Upper lobe of left lung (tissue), 6 donors: ENCODE measurements around the gene DDC. TPM values are rescaled to one million over a fixed set of nuclear protein-coding genes. Genes with fewer than 3 reads are reported as not detected.
A peak's percentile ranks its signal among the peaks of the same experiment; 100 is the strongest.
"Not testable (repeated sequence)": the region's sequence is repeated elsewhere in the genome, so short reads cannot be mapped to it uniquely, and the experiment has no call there.

Experiments
- ATAC-seq, 2 donors: fragments of 200-7000 bp; cut with Tn5 transposase; one replicate each; pipeline ENCODE4 v1.9.1; 2022; ENCODE audit warnings: mild to moderate bottlenecking in 2 of 2, moderate library complexity in 2 of 2; ENCODE audit not compliant: low FRiP score in 2 of 2
- DNase-seq, 2 donors: peaks; one replicate each; pipeline ENCODE4 v3.0.0-alpha.2; 2019 to 2020
- H3K27ac ChIP-seq, 4 donors: fragments of 200-600 bp; sonication (generic); one replicate each; pipeline ENCODE4 v1.5.1; 2016 to 2019
- H3K27me3 ChIP-seq, 4 donors: fragments of 200-600 bp; sonication (generic); one replicate each; pipeline ENCODE4 v1.5.1; 2017 to 2019
- H3K36me3 ChIP-seq, 4 donors: fragments of 200-600 bp; sonication (generic); one replicate each; pipeline ENCODE4 v1.5.1; 2016 to 2019
- H3K4me1 ChIP-seq, 4 donors: fragments of 200-600 bp; sonication (generic); one replicate each; pipeline ENCODE4 v1.5.1; 2018 to 2019
- H3K4me3 ChIP-seq, 4 donors: fragments of 200-600 bp; sonication (generic); one replicate each; pipeline ENCODE4 v1.5.1; 2017 to 2019; ENCODE audit warnings: mild to moderate bottlenecking in 2 of 4, moderate library complexity in 1 of 4
- H3K9me3 ChIP-seq, 4 donors: fragments of 200-600 bp; sonication (generic); one replicate each; pipeline ENCODE4 v1.5.1; 2018 to 2019
- CTCF ChIP-seq, 6 experiments: fragments of 450-650 bp in 4 of 6; fragments of 200-600 bp in 2 of 6; sonication (generic) in 2 of 6; IDR thresholded peaks; one replicate each; pipeline ENCODE4 v1.5.1; 2016 to 2019; ENCODE audit warnings: antibody characterized with exemption in 6 of 6
- EP300 ChIP-seq, 4 donors: sonication (generic); formaldehyde crosslinking; IDR thresholded peaks; one replicate each; pipeline ENCODE4 v1.5.1; 2017; ENCODE audit warnings: antibody characterized with exemption in 4 of 4, control low read depth in 2 of 4
- POLR2A ChIP-seq, 4 donors: fragments of 450-650 bp; IDR thresholded peaks; one replicate each; pipeline ENCODE4 v1.5.1; 2016 to 2017; ENCODE audit warnings: antibody characterized with exemption in 4 of 4, mild to moderate bottlenecking in 2 of 4
- POLR2AphosphoS5 ChIP-seq, 2 donors: sonication (generic); formaldehyde crosslinking; IDR thresholded peaks; one replicate each; pipeline ENCODE4 v1.5.1; 2017; ENCODE audit warnings: antibody characterized with exemption in 2 of 2
- WGBS, 2 donors: methylation state at CpG; one replicate each; pipeline ENCODE4 v1.1.5; 2017 to 2018; 5-methylcytosine and 5-hydroxymethylcytosine counted together
- total RNA-seq, 6 donors: library from RNA; depleted of rRNA in 4 of 6; stranded (reverse); fragments of >200 nt in 4 of 6; gene quantifications; one replicate each; pipeline versions ENCODE4 v1.1.0 to v1.2.1, GENCODE V29; 2016 to 2021
- donor health status: DM: no; HTN: no; CAD: no; lungs with moderate emphysema.
- donor health status: DM: no; HTN: yes; CAD: no; lungs with severe emphysema.

Gene DDC
- total RNA-seq, 6 donors from 2014 or later, result 1.2 to 2.0 (median 1.4) TPM; not detected in 1

DNA sequence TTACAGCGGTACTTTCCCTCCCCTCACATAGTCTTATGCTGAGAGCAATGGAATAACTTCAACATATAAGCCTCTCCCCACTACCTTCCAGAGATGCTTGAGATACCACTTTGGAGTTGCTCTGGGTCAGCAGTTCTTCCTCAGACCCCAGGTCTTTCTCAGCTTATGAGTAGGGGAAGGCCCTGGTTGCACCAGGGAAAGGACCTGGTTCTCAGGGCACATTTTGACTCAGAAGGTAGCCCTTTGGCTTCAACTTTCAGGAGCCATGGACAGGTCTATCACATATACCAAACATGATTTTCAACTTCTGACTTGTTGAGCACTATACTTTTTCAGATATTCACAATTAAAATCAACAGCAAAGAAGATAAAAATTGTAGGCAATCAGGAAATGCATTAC, 103.5 kb downstream of the DDC start:
- Histone ChIP-seq H3K36me3 (no peaks in the 10 kb centered on the region), H3K27me3 (no peaks in the 10 kb centered on the region), H3K4me1 (no peaks in the 10 kb centered on the region), H3K4me3 (no peak overlapping the region), H3K27ac (no peak overlapping the region), H3K9me3 (no peaks in the 10 kb centered on the region)
- TF ChIP-seq CTCF (IDR thresholded peaks at IDR 0.05), result no peak
- no peak for TF ChIP-seq POLR2AphosphoS5 (IDR thresholded peaks at IDR 0.05)
- no peak for TF ChIP-seq EP300 (IDR thresholded peaks at IDR 0.05)
- TF ChIP-seq POLR2A (IDR thresholded peaks at IDR 0.05), result no peak
- ATAC-seq (no peak), DNase-seq (no peak)
- WGBS, 2 donors, result 90 to 100% methylated on average over 1 of the region's 1 CpG

GRCh38 chr7:50459183-50459582, 106.0 kb downstream of the DDC start:
- H3K36me3 ChIP-seq, H3K27ac ChIP-seq, H3K4me1 ChIP-seq, ATAC-seq, H3K27me3 ChIP-seq, H3K4me3 ChIP-seq, H3K9me3 ChIP-seq: not testable (repeated sequence)
- DNase-seq, result peak in 1 of 2 donors; percentile 53
- 95% methylated on average over 25 of the region's 27 CpGs; no CpG with 5 or more reads in 1 of the 2 donors for WGBS, 2 donors

- H3K27me3 ChIP-seq, H3K27ac ChIP-seq, H3K4me3 ChIP-seq, H3K36me3 ChIP-seq, DNase-seq, H3K9me3 ChIP-seq, H3K4me1 ChIP-seq, ATAC-seq: not testable (repeated sequence)
- 93 to 94% methylated on average over 3 to 4 of the region's 4 CpGs for WGBS, 2 donors
These were observed 106.6 kb downstream of the DDC start for GRCh38 chr7:50458651-50459050.

DNA sequence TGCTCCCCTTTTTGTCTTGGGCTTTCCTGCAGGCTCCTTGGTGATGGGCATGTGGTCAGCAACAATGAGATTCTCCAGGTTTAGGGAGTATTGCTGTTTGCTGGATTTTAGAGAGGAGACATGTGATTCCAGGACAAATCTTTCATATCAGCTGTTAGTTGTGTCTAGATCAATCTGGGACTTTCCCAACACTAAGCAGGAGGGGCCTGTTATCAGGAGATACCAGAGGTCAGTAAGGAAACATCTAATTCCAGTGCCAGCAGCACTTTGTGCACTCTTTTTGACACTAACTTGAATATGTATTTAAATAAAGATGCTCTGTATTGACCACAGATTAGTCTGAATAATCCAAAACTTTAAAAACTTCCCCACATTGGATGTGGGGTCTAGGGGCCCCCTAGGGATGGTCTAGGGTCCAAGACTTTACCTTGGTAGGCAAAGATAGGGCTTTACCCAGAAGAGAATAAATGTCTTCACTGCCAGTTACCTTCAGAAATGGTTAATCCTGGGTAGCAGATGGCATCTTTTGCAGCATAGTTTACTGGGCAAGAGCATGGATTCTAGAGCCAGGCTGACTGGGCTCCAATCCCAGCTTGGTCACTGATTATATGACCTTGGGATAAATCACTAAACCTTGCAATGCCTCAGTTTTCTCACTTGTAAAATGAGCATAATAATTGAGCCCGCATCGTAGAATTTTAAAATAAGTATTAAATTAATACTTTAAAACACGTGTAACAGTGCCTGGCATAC, 108.7 kb downstream of the DDC start:
- no peaks in the 10 kb centered on the region for H3K36me3 ChIP-seq
- no peaks in the 10 kb centered on the region for H3K4me1 ChIP-seq
- no peak for ATAC-seq
- TF ChIP-seq POLR2AphosphoS5 (IDR thresholded peaks at IDR 0.05), result no peak
- H3K4me3 ChIP-seq, result no peak overlapping the region
- WGBS, 2 donors, result 52 to 69% methylated on average over 3 of the region's 3 CpGs
- DNase-seq, result no peak
- no peak overlapping the region for H3K27ac ChIP-seq
- H3K27me3 ChIP-seq, result no peaks in the 10 kb centered on the region
- no peaks in the 10 kb centered on the region for H3K9me3 ChIP-seq

DNA sequence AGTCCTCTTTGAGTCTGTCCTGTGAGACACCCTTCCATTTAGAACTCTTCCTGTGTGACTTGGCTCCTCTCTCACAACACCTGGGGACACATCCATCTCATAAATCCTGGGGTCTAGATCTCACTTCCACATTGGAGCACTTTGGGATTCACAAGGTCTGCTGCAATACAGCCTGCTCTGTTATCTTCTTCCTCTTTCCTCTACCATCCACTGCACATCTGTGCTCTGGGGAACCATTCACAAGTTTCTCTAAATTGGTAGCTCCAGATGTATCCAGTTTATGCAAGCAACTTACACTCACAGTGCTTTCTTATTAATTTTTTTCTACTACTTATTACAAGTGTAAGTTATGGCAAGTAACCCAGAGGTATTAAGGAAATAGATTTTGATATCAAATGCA, 109.5 kb downstream of the DDC start:
- DNase-seq (no peak), ATAC-seq (no peak)
- H3K4me1 ChIP-seq, result peaks cover 1 to 4% (median 4%) of the 10 kb centered on the region in 4 donors
- no peak overlapping the region for H3K27ac ChIP-seq
- no peak overlapping the region for H3K4me3 ChIP-seq
- H3K27me3 ChIP-seq, result no peaks in the 10 kb centered on the region
- H3K9me3 ChIP-seq, result no peaks in the 10 kb centered on the region
- TF ChIP-seq EP300 (IDR thresholded peaks at IDR 0.05) (no peak), POLR2AphosphoS5 (IDR thresholded peaks at IDR 0.05) (no peak), CTCF (IDR thresholded peaks at IDR 0.05) (no peak), POLR2A (IDR thresholded peaks at IDR 0.05) (no peak)
- H3K36me3 ChIP-seq, result no peaks in the 10 kb centered on the region

- WGBS, 2 donors, result 54 to 82% methylated on average over 5 of the region's 5 CpGs
- DNase-seq (no peak), ATAC-seq (no peak)
- H3K27ac ChIP-seq, result no peak overlapping the region
- H3K4me3 ChIP-seq, result no peak overlapping the region
- TF ChIP-seq CTCF (IDR thresholded peaks at IDR 0.05) (no peak), POLR2A (IDR thresholded peaks at IDR 0.05) (no peak), POLR2AphosphoS5 (IDR thresholded peaks at IDR 0.05) (no peak), EP300 (IDR thresholded peaks at IDR 0.05) (no peak)
- H3K4me1 ChIP-seq, result peaks cover 3 to 7% (median 5%) of the 10 kb centered on the region in 4 donors
- H3K9me3 ChIP-seq, result no peaks in the 10 kb centered on the region
- no peaks in the 10 kb centered on the region for H3K27me3 ChIP-seq
- no peaks in the 10 kb centered on the region for H3K36me3 ChIP-seq
These were observed 110.2 kb downstream of the DDC start for GRCh38 chr7:50454968-50455367.
